Fibroblast of villous mesenchyme (primary cell): ENCODE measurements around the gene FXYD3. TPM values are rescaled to one million over a fixed set of nuclear protein-coding genes. Genes with fewer than 3 reads are reported as not detected.
"Not testable (repeated sequence)": the region's sequence is repeated elsewhere in the genome, so short reads cannot be mapped to it uniquely, and the experiment has no call there.

Source experiments
- DNase-seq: peaks from one replicate; pipeline ENCODE4 v3.0.0-alpha.2; 2010; ENCODE audit warnings: low read depth
- H3K4me3 ChIP-seq: 2 replicates; pipeline ENCODE4 v1.5.1; 2011; ENCODE audit warnings: low read depth, mild to moderate bottlenecking, low read length
- total RNA-seq: library from RNA; depleted of rRNA; stranded (reverse); fragments of >200 nt; gene quantifications from 2 replicates; pipeline ENCODE4 v1.2.3, GENCODE V29; 2012
- TF ChIP-seq, protein P1 (sequence below): IDR thresholded peaks from 2 replicates; pipeline ENCODE4 v1.5.1; 2012; ENCODE audit warnings: low read depth, mild to moderate bottlenecking, low read length; ENCODE audit not compliant: insufficient read depth

FXYD3 gene
- total RNA-seq, 1 donor = not detected

DNA sequence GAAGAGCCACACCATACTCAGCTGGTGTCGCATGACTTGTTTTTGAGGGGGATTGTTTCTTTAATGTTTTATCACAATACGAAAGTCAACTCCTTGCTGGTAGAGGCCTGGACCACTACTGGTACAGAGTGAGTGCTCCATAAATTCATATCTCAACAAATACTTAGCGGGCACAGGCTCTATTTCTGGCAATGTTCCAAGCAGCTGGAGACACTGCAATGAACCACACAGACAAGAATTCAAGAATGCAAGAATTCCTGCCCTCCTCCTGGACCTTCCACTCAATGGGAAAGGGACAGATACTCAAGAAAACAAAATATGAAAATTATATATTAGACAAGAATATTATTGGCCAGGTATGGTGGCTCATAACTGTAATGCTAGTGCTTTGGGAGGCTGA is 33.8 kb downstream of the FXYD3 start:
- TF ChIP-seq, protein P1, sequence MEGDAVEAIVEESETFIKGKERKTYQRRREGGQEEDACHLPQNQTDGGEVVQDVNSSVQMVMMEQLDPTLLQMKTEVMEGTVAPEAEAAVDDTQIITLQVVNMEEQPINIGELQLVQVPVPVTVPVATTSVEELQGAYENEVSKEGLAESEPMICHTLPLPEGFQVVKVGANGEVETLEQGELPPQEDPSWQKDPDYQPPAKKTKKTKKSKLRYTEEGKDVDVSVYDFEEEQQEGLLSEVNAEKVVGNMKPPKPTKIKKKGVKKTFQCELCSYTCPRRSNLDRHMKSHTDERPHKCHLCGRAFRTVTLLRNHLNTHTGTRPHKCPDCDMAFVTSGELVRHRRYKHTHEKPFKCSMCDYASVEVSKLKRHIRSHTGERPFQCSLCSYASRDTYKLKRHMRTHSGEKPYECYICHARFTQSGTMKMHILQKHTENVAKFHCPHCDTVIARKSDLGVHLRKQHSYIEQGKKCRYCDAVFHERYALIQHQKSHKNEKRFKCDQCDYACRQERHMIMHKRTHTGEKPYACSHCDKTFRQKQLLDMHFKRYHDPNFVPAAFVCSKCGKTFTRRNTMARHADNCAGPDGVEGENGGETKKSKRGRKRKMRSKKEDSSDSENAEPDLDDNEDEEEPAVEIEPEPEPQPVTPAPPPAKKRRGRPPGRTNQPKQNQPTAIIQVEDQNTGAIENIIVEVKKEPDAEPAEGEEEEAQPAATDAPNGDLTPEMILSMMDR = no peak
- no peak for DNase-seq
- no peak overlapping the region for H3K4me3 ChIP-seq

DNA sequence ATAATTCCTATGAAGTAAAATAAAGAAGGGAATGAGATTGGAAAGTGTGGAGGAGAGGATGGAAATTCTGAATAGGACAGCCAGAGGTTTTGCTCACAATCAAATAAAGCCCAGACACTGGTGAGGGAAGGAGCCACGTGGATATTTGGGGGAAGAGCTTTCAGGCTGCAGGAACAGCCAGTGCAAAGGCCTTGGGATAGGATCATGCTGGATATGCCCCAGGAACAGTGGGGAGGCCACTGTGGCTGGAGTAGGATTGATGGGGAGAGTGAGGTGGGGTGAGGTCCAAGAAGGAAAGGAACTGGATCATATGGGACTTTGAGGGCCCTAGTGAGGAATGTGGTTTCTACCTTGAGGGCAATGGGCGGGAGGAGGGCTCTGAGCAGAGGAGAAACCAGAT is 34.8 kb downstream of the FXYD3 start:
- DNase-seq = no peak
- H3K4me3 ChIP-seq = no peak overlapping the region
- TF ChIP-seq, protein P1 = no peak

DNA sequence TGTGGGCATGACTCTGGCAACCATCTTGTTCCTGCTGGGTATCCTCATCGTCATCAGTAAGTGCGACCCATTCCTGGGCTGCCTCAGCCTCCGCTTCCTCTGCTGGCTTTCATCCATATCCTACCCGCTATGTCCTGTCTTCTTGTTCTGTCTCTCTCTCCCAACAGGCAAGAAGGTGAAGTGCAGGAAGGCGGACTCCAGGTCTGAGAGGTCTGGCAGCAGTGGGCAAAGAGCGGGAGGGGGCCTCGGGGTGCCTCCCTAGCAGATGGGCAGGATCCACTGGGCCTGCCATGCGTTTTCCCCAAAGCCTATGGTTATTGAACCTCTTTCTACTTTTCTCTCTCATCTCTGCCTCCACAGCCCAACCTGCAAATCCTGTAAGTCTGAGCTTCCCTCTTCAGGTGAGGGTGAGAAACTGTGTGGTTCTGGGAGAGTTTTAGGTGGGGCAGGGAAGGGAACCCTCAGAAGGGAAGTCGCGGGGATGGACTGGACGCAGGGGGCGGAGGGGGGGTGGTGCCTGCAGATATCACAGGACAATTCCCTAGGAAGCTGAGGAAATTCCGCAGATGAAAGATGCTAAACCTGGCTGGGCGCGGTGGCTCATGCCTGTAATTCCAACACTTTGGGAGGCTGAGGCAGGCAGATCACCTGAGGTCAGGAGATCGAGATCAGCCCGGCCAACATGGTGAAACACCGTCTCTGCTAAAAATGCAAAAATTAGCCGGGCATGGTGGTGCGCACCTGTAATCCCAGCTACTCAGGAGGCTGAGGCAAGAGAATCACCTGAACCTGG is 35.8 kb downstream of the FXYD3 start:
- TF ChIP-seq, protein P1 = no peak
- no peak overlapping the region for H3K4me3 ChIP-seq
- DNase-seq = no peak

DNA sequence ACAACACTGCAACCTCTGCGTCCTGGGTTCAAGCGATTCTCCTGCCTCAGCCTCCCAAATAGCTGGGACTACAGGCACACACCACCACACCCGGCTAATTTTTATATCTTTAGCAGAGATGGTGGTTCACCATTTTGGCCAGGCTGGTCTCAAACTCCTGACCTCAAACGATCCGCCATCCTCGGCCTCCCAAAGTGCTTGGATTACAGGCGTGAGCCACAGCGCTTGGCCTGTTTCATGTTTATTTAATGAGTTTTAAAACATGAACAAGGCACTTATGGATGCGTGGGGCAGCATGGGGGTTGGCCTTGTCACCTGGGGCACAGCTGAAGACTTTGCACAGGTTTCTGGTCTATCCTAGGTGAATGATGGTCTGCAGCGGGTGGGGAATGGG is 37.5 kb downstream of the FXYD3 start:
- DNase-seq, H3K4me3 ChIP-seq: not testable (repeated sequence)

DNA sequence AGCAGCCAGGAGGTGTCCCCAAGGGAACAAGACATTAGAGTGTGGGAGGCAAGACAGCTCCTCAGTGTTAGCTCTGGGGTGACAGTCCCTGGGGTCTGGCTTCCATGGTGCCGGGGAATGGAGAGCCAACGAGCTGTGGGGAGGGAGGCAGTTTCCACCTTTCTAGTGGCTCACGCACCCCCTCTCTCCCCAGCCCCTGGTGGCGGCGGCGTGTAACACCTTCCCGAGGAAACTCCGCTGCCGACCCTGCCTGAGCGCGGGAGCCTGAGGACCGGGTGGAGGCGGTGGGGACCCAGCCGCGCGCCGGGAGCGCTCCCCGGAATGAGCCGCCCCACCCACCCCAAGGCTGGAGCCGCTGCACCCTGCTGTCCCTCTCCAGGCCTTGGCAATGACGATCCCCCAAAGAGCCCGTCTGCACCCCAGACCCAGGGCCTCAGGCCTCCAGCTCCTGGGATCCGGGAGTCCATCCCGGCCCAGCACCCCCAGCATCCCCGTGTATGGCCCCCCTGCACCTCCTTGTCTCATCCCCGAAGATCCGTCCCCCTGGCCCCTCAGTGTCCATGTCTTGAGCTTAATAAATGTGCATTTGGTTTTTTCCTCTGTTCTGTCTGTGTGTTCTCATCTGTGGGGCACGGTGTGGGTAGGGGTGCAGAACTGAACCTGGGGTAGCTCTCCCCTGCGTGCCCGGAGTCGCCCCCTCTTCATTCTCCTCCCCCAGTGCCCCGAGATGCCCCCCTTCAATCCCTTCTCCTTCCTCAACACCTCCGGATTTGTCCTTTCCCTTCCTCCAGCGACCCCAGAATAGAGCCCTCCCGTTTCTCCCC is 38.3 kb downstream of the FXYD3 start:
- DNase-seq = peak; percentile 28
- H3K4me3 ChIP-seq = peak overlapping the region; percentile 94
- TF ChIP-seq, protein P1 = peak; percentile 71

DNA sequence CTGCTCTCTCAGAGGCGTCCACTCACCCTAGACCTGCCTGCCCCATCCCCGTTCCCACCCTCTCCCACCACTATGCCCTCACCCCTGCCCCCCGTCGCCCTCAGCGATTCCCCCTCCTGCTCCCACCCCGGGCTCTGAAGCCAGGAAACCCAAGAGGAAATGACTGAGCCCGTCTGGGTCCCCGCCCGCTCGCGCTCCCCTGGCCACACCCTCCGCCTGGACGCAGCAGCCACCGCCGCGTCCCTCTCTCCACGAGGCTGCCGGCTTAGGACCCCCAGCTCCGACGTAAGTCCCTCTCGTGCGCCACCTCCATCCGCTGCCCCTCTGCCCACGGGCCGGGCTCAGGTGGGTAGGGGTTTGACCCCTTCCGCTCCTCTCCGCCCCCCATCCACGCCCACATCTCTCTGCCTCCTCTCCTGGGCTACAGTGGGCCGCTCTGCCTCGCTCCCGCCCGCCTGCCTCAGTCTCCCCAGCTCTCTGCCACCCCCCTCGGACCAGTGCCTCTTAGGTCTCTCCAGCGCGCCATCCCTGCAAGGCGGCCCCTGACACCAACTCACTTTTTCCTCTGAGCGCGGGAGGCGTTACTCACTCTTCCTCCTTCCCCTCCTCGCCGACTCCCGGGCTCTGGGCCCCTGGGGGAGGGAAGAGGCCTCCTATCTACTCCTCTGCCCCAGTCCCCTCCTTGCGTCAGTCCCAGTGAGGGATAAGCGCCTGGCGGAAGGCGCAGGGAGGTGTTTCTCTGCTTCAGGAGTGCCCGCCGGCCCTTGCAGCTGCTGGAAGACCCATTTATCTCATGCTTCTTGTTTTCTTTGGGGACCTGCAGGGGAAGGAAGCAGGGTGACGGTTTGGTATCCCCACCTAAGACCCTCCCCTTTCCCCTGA is 39.1 kb downstream of the FXYD3 start, which contains the start of gene FXYD5:
Gene FXYD5, plus strand, starts transcription at position 211 of the 882 bp plus-strand sequence. CDS start 816 bp downstream, outside the sequence.
- H3K4me3 ChIP-seq = peak within 1 kb of the TSS; percentile 94
- TF ChIP-seq, protein P1 = peak; percentile 18
- peak; percentile 82 for DNase-seq
